GM18519 (cell line): Measurements from ENCODE around the gene TRAK2.

Source experiments
- ATAC-seq: cut with Tn5 transposase; IDR thresholded peaks from one replicate; pipeline ENCODE4 v1.9.1; 2021; ENCODE audit warnings: mild to moderate bottlenecking, moderate library complexity; ENCODE audit not compliant: unreplicated experiment, low FRiP score

Gene TRAK2

GRCh38 chr2:201366146-201366545 is 85.1 kb downstream of the TRAK2 start:
- no peak for ATAC-seq

GRCh38 chr2:201363857-201364560 is 87.2 kb downstream of the TRAK2 start:
- ATAC-seq = no peak

- ATAC-seq = no peak
Measured at GRCh38 chr2:201362396-201362795, 88.9 kb downstream of the TRAK2 start.

DNA sequence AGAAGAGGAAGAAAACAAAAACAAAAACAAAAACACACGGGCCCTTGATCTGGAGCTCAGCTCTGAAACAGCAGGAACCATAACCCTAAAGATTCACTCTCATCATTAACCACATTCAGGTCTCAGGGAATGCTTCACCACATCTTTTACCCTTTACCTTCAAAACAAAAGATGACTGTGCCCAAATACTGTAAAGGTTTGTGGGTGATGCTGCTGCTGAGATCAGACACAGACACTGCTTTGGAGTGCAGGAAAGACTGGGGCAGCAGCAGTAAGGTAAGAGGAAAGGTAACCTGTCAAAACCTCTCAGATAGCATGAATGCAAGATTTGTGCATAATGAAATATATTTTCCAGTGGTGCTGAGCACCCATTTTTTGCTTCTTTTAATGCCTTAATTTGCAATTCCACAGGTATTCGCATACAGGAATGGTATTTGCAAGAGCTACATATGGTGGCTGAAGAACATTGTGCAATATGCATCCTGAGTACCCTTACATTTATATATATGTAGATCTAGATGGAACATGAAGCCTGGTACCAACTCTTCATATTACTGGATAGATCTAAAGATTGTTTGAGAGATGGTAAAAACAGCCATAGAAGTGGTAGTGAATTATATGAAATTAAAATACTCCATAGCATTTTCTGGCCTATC is 90.1 kb downstream of the TRAK2 start:
- ATAC-seq = no peak

GRCh38 chr2:201360256-201360655 is 91.0 kb downstream of the TRAK2 start:
- no peak for ATAC-seq

GRCh38 chr2:201358684-201359083 is 92.6 kb downstream of the TRAK2 start:
- ATAC-seq = no peak

GRCh38 chr2:201357221-201357620 is 94.0 kb downstream of the TRAK2 start, which contains the start of gene FLACC1:
Gene FLACC1, minus strand, starts transcription at chr2:201357345. Its CDS starts 5,941 bp downstream, at chr2:201351404.
- ATAC-seq = no peak

GRCh38 chr2:201353116-201353515 is 98.1 kb downstream of the TRAK2 start:
- no peak for ATAC-seq

DNA sequence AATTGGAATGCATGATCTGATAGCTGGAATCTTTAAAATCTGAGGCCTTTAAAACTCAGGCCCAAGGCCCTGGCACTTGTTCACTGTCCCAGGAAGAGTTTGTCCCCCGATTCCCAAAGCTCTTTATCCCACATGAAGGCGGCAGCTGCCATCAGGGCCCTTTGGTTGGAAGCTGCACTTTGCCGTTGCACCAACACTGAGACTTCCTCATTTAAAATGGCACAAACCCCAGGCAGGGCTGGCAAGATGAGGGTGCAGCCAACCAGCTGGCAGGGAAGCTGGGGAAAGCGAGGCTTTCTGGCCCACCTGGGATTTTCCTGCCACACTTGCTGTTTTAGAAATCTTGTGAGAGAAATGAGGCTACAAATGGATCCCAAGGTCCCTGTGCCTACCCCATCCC is 100.4 kb downstream of the TRAK2 start:
- no peak for ATAC-seq

- no peak for ATAC-seq
Measured at GRCh38 chr2:201349601-201350000, 101.7 kb downstream of the TRAK2 start.

- ATAC-seq = no peak
Measured at GRCh38 chr2:201348758-201349157, 102.5 kb downstream of the TRAK2 start.

DNA sequence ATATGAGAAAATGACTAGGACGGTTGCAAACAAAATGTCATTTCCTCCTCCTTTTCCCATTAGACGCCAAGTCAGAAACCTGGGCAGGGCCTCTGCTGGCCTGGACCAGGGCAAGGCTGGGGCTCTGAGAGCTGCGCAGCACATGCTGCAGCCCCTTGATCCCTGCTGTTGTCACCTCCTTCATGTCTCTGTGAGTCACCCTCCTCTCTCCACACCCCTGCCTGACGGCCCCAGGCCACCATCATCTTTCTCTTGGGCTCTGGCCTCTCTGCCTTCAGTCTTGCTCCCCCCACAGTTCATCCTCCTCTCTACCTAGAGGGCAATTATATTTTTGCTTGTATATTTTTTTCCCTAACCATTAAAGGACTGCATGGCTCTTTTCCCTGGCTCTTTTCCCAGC is 104.1 kb downstream of the TRAK2 start:
- no peak for ATAC-seq

GRCh38 chr2:201345625-201346213 is 105.5 kb downstream of the TRAK2 start:
- no peak for ATAC-seq

DNA sequence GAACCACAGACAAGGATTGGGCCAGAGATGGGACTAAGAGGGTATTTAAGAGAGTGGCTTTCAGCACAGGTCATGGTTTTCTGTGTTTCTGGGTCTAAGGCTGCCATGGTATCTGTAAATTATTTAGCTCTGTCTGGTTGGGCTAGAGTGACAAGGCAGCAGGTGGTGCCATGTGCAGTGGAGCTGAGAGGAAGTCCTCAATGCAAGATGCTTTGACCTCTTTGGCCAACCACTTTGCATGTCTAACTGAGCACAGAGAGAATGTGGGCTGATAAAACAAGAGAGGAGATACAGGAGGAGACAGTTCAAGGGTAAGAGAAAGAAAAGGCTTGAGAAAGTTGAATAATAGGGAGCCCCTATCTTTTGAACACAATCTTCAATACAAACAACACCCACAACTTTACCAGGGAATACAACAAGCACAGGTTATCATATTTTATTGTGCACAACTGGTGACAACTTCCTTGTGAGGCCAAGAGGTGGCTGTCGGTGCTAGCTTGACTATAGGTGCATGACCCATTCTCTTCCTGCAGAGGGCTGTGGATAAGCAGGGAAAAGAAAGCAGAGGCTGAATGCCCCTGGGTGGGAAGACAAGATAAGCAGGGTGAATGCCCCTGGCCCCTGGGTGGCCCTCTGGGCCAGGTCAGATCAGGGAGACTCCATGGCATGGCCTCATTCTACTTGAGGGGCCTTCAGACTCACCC is 106.4 kb downstream of the TRAK2 start:
- peak; percentile 67 for ATAC-seq

DNA sequence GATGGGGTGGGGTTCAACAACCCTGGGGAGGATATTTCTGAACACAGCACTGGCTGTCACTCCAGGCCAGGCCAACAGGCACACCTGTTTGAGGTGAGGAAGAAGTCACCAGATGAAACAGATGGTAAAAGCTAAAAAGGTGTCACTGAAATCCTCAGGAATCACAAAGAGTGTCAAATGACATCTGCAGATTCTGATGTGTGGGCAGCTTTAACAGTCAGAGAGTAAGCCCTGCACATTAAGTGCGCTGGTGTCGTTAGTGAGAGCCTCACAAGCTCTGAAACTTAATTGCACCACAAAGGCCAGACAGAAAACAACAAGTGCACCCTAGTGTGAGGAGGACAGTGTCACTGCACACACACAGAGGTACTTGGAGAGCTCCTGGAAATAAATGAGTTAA is 107.7 kb downstream of the TRAK2 start:
- no peak for ATAC-seq

DNA sequence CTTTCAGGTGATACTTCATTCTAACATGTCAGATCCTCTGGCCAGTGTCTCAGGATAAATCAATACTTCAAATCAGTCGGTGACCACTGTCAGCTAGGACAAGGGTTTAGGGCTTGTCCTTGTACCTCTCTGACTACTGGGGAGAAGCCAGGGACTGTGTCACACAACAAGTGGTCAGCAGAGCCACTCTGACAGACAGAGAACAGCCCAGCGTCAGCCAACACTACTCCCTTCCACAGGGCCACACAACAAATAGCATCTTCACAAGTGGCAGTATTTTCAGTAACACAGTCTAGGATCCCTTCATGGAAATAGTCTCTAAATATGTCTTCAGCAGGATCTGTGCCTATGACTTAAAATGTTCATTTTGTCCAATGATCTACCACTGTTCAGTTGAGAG is 108.3 kb downstream of the TRAK2 start:
- ATAC-seq = no peak

DNA sequence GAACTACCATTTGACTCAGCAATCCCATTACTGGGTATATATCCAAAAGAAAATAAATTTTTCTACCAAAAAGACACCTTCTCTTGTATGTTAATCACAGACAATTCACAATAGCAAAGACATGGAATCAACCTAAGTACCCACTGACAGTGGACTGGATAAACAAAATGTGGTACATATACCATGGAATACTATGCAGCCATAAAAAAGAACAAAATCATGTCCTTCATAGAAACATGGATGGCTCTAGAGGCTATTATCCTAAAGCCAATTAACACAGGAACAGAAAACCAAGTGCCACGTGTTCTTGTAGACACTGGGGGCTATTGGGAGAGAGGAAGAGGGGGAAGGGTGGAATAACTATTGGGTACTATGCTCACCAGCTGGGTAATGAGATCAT is 121.8 kb downstream of the TRAK2 start:
- ATAC-seq = no peak

- no peak for ATAC-seq
Measured at GRCh38 chr2:201327678-201328077, 123.6 kb downstream of the TRAK2 start.
